HepG2 (cell line): ENCODE measurements around the gene KIF1C. TPM values are rescaled to one million over a fixed set of nuclear protein-coding genes. Genes with fewer than 3 reads are reported as not detected.
A peak's percentile ranks its signal among the peaks of the same experiment; 100 is the strongest.

Source experiments
- ARHGAP35 ChIP-seq: sonication (generic); formaldehyde crosslinking; IDR thresholded peaks from 2 replicates; pipeline ENCODE4 v1.9.0; 2022; ENCODE audit warnings: mild to moderate bottlenecking, inconsistent platforms, moderate library complexity, missing genetic modification reagents, borderline replicate concordance
- CENPBD1 ChIP-seq: sonication (generic); formaldehyde crosslinking; IDR thresholded peaks from 2 replicates; pipeline ENCODE4 v1.8.0; 2022; ENCODE audit warnings: missing genetic modification reagents, low read depth, mild to moderate bottlenecking, borderline replicate concordance
- CENPT ChIP-seq: sonication (generic); formaldehyde crosslinking; IDR thresholded peaks from 2 replicates; pipeline ENCODE4 v1.8.0; 2022; ENCODE audit warnings: low read depth, mild to moderate bottlenecking, moderate library complexity, missing genetic modification reagents
- HNF4G ChIP-seq, 2 experiments: sonication (generic) in 1 of 2; formaldehyde crosslinking in 1 of 2; IDR thresholded peaks; 2 replicates each; pipeline versions ENCODE4 v1.4.0 to v1.6.1; 2011 to 2020; ENCODE audit warnings: borderline replicate concordance in 2 of 2, low read depth in 2 of 2, mild to moderate bottlenecking in 2 of 2, low read length in 1 of 2, missing genetic modification reagents in 1 of 2, moderate library complexity in 1 of 2
- HNRNPL ChIP-seq: fragments of 200-400 bp; formaldehyde crosslinking; IDR thresholded peaks from 2 replicates; pipeline ENCODE4 v1.6.1; 2017; ENCODE audit warnings: mild to moderate bottlenecking, low read depth, low read length
- JDP2 ChIP-seq: sonication (generic); formaldehyde crosslinking; IDR thresholded peaks from 2 replicates; pipeline ENCODE4 v1.8.1; 2022; ENCODE audit warnings: missing genetic modification reagents, borderline replicate concordance
- KDM5A ChIP-seq: fragments of 200-600 bp; sonication (generic); IDR thresholded peaks from 2 replicates; pipeline ENCODE4 v1.7.0; 2018; ENCODE audit warnings: antibody characterized with exemption, mild to moderate bottlenecking, low read length, borderline replicate concordance
- KDM6A ChIP-seq: IDR thresholded peaks from 2 replicates; pipeline ENCODE4 v1.6.1; 2016; ENCODE audit warnings: low read depth
- NFIC ChIP-seq: IDR thresholded peaks from 2 replicates; pipeline ENCODE4 v1.6.1; 2012; ENCODE audit warnings: mild to moderate bottlenecking, low read length, inconsistent platforms
- POLR2G ChIP-seq: fragments of 200-400 bp; formaldehyde crosslinking; IDR thresholded peaks from 2 replicates; pipeline ENCODE4 v1.6.1; 2018; ENCODE audit warnings: mild to moderate bottlenecking, low read depth, low read length, moderate library complexity
- RBAK ChIP-seq: sonication (generic); formaldehyde crosslinking; IDR thresholded peaks from 2 replicates; pipeline ENCODE4 v1.5.1; 2020; ENCODE audit warnings: mild to moderate bottlenecking, missing genetic modification reagents
- SIX4 ChIP-seq: sonication (generic); formaldehyde crosslinking; IDR thresholded peaks from 2 replicates; pipeline ENCODE4 v1.4.0; 2020; ENCODE audit warnings: missing genetic modification reagents
- SKI ChIP-seq: fragments of 450-650 bp; IDR thresholded peaks from one replicate; pipeline ENCODE4 v1.6.1; 2018; ENCODE audit warnings: mild to moderate bottlenecking; ENCODE audit not compliant: partially characterized antibody
- SRSF1 ChIP-seq: fragments of 200-400 bp; formaldehyde crosslinking; optimal IDR thresholded peaks from 2 replicates; pipeline ENCODE3; 2017; ENCODE audit warnings: mild to moderate bottlenecking, low read depth, low read length, moderate library complexity
- THAP11 ChIP-seq: IDR thresholded peaks from 2 replicates; pipeline ENCODE4 v1.6.1; 2016; ENCODE audit warnings: missing biosample characterization, missing genetic modification reagents
- ZBED4 ChIP-seq: sonication (generic); formaldehyde crosslinking; IDR thresholded peaks from 2 replicates; pipeline ENCODE4 v1.4.0; 2020; ENCODE audit warnings: missing genetic modification reagents, borderline replicate concordance
- ZBTB8A ChIP-seq: sonication (generic); formaldehyde crosslinking; IDR thresholded peaks from 2 replicates; pipeline ENCODE4 v1.4.0; 2020; ENCODE audit warnings: mild to moderate bottlenecking, low read depth, missing genetic modification reagents, borderline replicate concordance
- ZNF251 ChIP-seq: sonication (generic); formaldehyde crosslinking; IDR thresholded peaks from 2 replicates; pipeline ENCODE4 v1.9.0; 2021; ENCODE audit warnings: mild to moderate bottlenecking, missing genetic modification reagents
- ZNF569 ChIP-seq: sonication (generic); formaldehyde crosslinking; IDR thresholded peaks from 2 replicates; pipeline ENCODE4 v1.5.0; 2020; ENCODE audit warnings: mild to moderate bottlenecking, missing genetic modification reagents, moderate library complexity, borderline replicate concordance
- polyA plus RNA-seq, 8 experiments: library from polyadenylated mRNA; depleted of rRNA in 3 of 8; stranded (reverse) in 7 of 8; unstranded in 1 of 8; fragments of >200 nt; fragmentation: Illumina TruSeq in 4 of 8; extraction: Trizol in 4 of 8; gene quantifications; 2 replicates each; pipeline versions ENCODE4 v1.2.1 to v1.2.3, GENCODE V29; 2011 to 2016; ENCODE audit warnings: low read depth in 4 of 8, missing spikeins in 1 of 8, mixed read lengths in 1 of 8; ENCODE audit not compliant: insufficient read depth in 1 of 8
- total RNA-seq, 5 experiments: library from RNA; depleted of rRNA; stranded (reverse); fragments of >200 nt; fragmentation: Illumina TruSeq; extraction: Trizol; gene quantifications; 2 replicates each; pipeline ENCODE4 v1.2.3, GENCODE V29; 2016; ENCODE audit warnings: low read depth in 1 of 5
- TF ChIP-seq, protein P1 (sequence below): sonication (generic); formaldehyde crosslinking; IDR thresholded peaks from 2 replicates; pipeline ENCODE4 v1.4.0; 2020; ENCODE audit warnings: mild to moderate bottlenecking, missing genetic modification reagents
- TF ChIP-seq, protein P2 (sequence below): sonication (generic); formaldehyde crosslinking; IDR thresholded peaks from 2 replicates; pipeline ENCODE4 v1.4.0; 2020; ENCODE audit warnings: mild to moderate bottlenecking, low read depth, missing genetic modification reagents

The KIF1C gene
- total and polyA plus RNA-seq, 2 of the 13 experiments (the other 11 are each of a cell fraction or from before 2014, with no cell fraction given) = 70.0 to 104 TPM

DNA sequence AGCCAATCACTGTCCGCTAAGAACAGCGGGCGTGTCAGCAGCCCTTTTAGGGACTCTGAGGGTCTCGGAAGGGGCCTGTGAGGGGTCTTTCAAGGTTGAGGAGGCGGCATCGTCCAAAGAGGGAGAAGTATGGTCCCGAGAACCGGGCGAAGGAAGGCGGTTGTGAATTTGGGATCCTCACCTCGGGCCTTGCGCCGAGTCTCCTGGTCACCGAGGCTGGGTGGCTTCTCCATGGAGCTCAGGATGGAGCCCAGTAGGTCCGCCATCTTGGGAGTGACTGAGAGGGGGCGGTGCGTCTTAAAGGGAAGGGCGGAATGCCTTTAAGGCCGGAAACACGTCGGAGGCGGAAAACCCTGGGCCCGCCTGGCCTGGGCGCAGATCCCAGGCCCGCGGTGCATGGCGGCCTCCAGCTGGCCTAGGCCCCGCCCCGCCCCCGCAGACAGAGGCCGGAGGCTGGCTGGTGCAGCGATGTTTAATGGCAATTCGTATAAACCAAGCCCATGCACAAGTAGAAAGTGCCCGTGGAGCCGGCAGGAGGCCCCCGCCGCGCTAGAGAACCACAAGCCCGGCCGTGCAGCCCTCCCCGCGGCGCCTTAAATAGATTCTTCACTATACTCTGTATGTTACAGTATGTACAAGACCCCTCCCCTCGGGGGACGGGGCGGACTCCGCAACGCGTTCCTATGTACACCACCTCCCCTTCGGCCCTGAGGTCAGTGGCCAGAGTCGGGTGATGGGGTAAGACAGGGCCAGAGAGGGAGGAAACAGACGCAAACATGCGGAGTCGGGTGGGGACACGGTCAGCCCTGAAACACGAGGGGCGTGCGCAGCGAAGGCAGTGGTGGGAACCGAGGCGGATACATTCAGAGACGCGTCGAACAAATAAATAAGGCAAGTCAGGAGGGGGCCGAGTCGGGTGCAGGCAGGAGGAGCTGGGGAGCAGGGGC is 29.9 kb upstream of the KIF1C start, which contains the start of gene SPAG7 (continued):
- peak; percentile 62 for TF ChIP-seq ZBED4
- TF ChIP-seq CENPT (CRISPR knock-in tag) = no peak
- no peak; the same call in 1 of the 2 replicates for TF ChIP-seq ZBTB8A (CRISPR knock-in tag)
- peak; percentile 85 for TF ChIP-seq POLR2G
- TF ChIP-seq THAP11 (CRISPR knock-in tag) = peak; percentile 73; the same call in 1 of the 2 replicates
- TF ChIP-seq HNF4G (IDR thresholded peaks at IDR 0.05; ENCODE audit: borderline replicate concordance, low read depth, low read length) = no peak; the same call in 1 of the 2 replicates
- TF ChIP-seq HNF4G (CRISPR knock-in tag; IDR thresholded peaks at IDR 0.05; ENCODE audit: borderline replicate concordance, low read depth) = peak; percentile 3; the same call in 1 of the 2 replicates
- TF ChIP-seq, protein P1, sequence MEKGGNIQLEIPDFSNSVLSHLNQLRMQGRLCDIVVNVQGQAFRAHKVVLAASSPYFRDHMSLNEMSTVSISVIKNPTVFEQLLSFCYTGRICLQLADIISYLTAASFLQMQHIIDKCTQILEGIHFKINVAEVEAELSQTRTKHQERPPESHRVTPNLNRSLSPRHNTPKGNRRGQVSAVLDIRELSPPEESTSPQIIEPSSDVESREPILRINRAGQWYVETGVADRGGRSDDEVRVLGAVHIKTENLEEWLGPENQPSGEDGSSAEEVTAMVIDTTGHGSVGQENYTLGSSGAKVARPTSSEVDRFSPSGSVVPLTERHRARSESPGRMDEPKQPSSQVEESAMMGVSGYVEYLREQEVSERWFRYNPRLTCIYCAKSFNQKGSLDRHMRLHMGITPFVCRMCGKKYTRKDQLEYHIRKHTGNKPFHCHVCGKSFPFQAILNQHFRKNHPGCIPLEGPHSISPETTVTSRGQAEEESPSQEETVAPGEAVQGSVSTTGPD = no peak
- peak; percentile 53; the same call in 1 of the 2 replicates for TF ChIP-seq KDM5A
- TF ChIP-seq SKI = no peak
- TF ChIP-seq RBAK = no peak
- 0 out of 2 replicates have a peak, but pooled peaks have one; percentile 38 for TF ChIP-seq NFIC
- no peak for TF ChIP-seq ZNF251 (CRISPR knock-in tag)
- TF ChIP-seq, protein P2, sequence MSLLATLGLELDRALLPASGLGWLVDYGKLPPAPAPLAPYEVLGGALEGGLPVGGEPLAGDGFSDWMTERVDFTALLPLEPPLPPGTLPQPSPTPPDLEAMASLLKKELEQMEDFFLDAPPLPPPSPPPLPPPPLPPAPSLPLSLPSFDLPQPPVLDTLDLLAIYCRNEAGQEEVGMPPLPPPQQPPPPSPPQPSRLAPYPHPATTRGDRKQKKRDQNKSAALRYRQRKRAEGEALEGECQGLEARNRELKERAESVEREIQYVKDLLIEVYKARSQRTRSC (CRISPR knock-in tag) = no peak; the same call in 1 of the 2 replicates
- TF ChIP-seq CENPBD1 (CRISPR knock-in tag) = no peak
- TF ChIP-seq JDP2 (CRISPR knock-in tag) = no peak; the same call in 1 of the 2 replicates
- TF ChIP-seq KDM6A = no peak
- peak; percentile 75; the same call in 1 of the 2 replicates for TF ChIP-seq ZNF569 (CRISPR knock-in tag)
- TF ChIP-seq ARHGAP35 (CRISPR knock-in tag) = peak; percentile 58; the same call in 1 of the 2 replicates
- peak; percentile 63; the same call in 1 of the 2 replicates for TF ChIP-seq HNRNPL
- TF ChIP-seq SRSF1 = peak; percentile 32
- no peak for TF ChIP-seq SIX4 (CRISPR knock-in tag)
